Fibroblast of lung (primary cell): Measurements from ENCODE around the gene SLC22A7. TPM values are rescaled to one million over a fixed set of nuclear protein-coding genes. Genes with fewer than 3 reads are reported as not detected.
"Not testable (repeated sequence)": the region's sequence is repeated elsewhere in the genome, so short reads cannot be mapped to it uniquely, and the experiment has no call there.

Source experiments
- DNase-seq, 2 donors: peaks; one replicate each; pipeline versions ENCODE4 v3.0.0 to v3.0.0-alpha.2; 2010; ENCODE audit warnings: low read depth in 2 of 2
- H2AFZ ChIP-seq: 2 replicates; pipeline ENCODE4 v1.5.1; 2012; ENCODE audit warnings: low read length, control low read depth, inconsistent platforms
- H3K27ac ChIP-seq: 2 replicates; pipeline ENCODE4 v1.5.1; 2011; ENCODE audit warnings: low read length, control low read depth; ENCODE audit not compliant: insufficient read depth
- H3K27me3 ChIP-seq: 2 replicates; pipeline ENCODE4 v1.5.1; 2011; ENCODE audit warnings: mild to moderate bottlenecking, low read length; ENCODE audit not compliant: control insufficient read depth, insufficient read depth
- H3K36me3 ChIP-seq: 2 replicates; pipeline ENCODE4 v1.5.1; 2011; ENCODE audit warnings: low read length; ENCODE audit not compliant: control insufficient read depth, insufficient read depth
- H3K4me1 ChIP-seq: 2 replicates; pipeline ENCODE4 v1.5.1; 2011; ENCODE audit warnings: low read length; ENCODE audit not compliant: control insufficient read depth, insufficient read depth; ENCODE audit errors: extremely low read depth
- H3K4me2 ChIP-seq: 2 replicates; pipeline ENCODE4 v1.5.1; 2011; ENCODE audit warnings: low read length, control low read depth; ENCODE audit not compliant: insufficient read depth; ENCODE audit errors: extremely low read depth
- H3K4me3 ChIP-seq, 4 experiments: fragments of 200-600 bp in 1 of 4; sonication (generic) in 1 of 4; replicated peaks in 1 of 4; 2 replicates each; pipeline ENCODE4 v1.5.1; 2011 to 2016; ENCODE audit warnings: low read length in 4 of 4, low read depth in 3 of 4, mild to moderate bottlenecking in 3 of 4, control low read depth in 2 of 4, inconsistent platforms in 1 of 4, mixed read lengths in 1 of 4; ENCODE audit not compliant: insufficient read depth in 1 of 4; ENCODE audit errors: control extremely low read depth in 1 of 4
- H3K79me2 ChIP-seq: 2 replicates; pipeline ENCODE4 v1.5.1; 2012; ENCODE audit warnings: mild to moderate bottlenecking, low read length, inconsistent platforms; ENCODE audit not compliant: control insufficient read depth, insufficient read depth
- H3K9ac ChIP-seq: 2 replicates; pipeline ENCODE4 v1.5.1; 2011; ENCODE audit warnings: mild to moderate bottlenecking, low read length, control low read depth; ENCODE audit not compliant: insufficient read depth
- H3K9me3 ChIP-seq: 2 replicates; pipeline ENCODE4 v1.5.1; 2012; ENCODE audit warnings: low read depth, low read length; ENCODE audit not compliant: control insufficient read depth, insufficient read depth
- H4K20me1 ChIP-seq: 2 replicates; pipeline ENCODE4 v1.5.1; 2011; ENCODE audit warnings: low read length; ENCODE audit not compliant: control insufficient read depth, insufficient read depth; ENCODE audit errors: extremely low read depth
- EZH2 ChIP-seq: IDR thresholded peaks from 2 replicates; pipeline ENCODE4 v1.5.1; 2012; ENCODE audit warnings: low read length, control low read depth, mild to moderate bottlenecking; ENCODE audit errors: missing control alignments
- polyA plus RNA-seq, 2 donors: library from polyadenylated mRNA; depleted of rRNA in 1 of 2; stranded (reverse) in 1 of 2; unstranded in 1 of 2; fragments of >200 nt; gene quantifications; 2 replicates each; pipeline ENCODE4 v1.2.1, GENCODE V29; 2011 to 2012; ENCODE audit warnings: missing spikeins in 1 of 2
- total RNA-seq: library from RNA; depleted of rRNA; stranded (reverse); fragments of >200 nt; gene quantifications from 2 replicates; pipeline ENCODE4 v1.2.1, GENCODE V29; 2014
- TF ChIP-seq, protein P1 (sequence below), 2 donors: IDR thresholded peaks in 1 of 2; conservative IDR thresholded peaks in 1 of 2; 1 replicate in 1 of 2; 2 replicates in 1 of 2; pipeline ENCODE4 v1.5.1; 2011 to 2012; ENCODE audit warnings: low read length in 2 of 2, control low read depth in 1 of 2, inconsistent platforms in 1 of 2, low read depth in 1 of 2, mild to moderate bottlenecking in 1 of 2

SLC22A7 gene
- total and polyA plus RNA-seq, 2 donors (not counting 1 experiment from before 2014, with no cell fraction given), result not detected

DNA sequence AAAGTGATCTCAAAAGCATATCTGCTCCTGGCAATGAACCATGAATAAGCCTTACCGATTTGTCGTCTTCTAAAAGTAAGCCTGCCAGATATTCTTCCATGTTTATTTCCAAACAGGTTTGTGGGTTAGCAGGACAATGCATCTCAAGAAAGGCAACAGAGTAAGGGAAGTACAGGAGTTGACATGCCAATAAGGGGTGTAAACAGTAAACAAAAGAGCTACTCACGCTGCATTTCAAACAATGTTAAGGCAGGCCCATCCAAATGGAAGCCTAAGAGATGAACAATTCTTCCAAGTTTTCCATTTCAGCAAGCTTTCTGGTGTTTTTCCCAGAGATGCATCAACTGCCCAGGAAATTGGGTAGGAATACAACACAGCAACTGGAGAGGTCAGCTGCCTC lies 38.3 kb downstream of the SLC22A7 start:
- Histone ChIP-seq H3K27ac (no peak overlapping the region), H4K20me1 (no peaks in the 10 kb centered on the region), H3K79me2 (no peaks in the 10 kb centered on the region), H3K9me3 (no peaks in the 10 kb centered on the region), H2AFZ (no peak overlapping the region), H3K27me3 (no peaks in the 10 kb centered on the region), H3K4me3 (no peak overlapping the region), H3K9ac (no peak overlapping the region), H3K36me3 (peaks cover 7% of the 10 kb centered on the region), H3K4me2 (no peak overlapping the region), H3K4me1 (no peaks in the 10 kb centered on the region)
- no peak for DNase-seq
- no peak for TF ChIP-seq EZH2
- TF ChIP-seq, protein P1, sequence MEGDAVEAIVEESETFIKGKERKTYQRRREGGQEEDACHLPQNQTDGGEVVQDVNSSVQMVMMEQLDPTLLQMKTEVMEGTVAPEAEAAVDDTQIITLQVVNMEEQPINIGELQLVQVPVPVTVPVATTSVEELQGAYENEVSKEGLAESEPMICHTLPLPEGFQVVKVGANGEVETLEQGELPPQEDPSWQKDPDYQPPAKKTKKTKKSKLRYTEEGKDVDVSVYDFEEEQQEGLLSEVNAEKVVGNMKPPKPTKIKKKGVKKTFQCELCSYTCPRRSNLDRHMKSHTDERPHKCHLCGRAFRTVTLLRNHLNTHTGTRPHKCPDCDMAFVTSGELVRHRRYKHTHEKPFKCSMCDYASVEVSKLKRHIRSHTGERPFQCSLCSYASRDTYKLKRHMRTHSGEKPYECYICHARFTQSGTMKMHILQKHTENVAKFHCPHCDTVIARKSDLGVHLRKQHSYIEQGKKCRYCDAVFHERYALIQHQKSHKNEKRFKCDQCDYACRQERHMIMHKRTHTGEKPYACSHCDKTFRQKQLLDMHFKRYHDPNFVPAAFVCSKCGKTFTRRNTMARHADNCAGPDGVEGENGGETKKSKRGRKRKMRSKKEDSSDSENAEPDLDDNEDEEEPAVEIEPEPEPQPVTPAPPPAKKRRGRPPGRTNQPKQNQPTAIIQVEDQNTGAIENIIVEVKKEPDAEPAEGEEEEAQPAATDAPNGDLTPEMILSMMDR (conservative IDR thresholded peaks at IDR 0.05 in 1 of 2, IDR thresholded peaks at IDR 0.05 in 1 of 2; ENCODE audit: low read depth in 1 of 2, low read length in 2 of 2), result no peak

DNA sequence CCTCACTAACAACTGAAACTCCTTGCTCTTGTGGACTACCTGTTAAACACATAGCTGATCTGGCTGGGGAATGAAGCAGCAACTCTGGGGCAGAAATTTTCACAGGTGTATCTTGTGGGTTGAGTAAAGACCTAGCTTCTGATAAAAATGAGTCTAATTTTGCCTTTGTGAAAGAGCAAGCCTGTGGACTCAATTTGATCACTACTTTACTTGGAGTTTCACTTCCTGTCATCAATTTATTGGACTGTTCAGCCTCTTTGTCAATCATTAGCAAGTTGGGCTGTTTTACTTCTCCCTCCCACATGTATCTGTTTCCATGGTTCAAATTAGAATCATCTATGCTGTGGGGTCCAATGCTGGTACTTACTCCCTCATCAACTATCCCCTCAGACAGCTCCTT lies 40.2 kb downstream of the SLC22A7 start:
- peaks cover 9% of the 10 kb centered on the region for H3K36me3 ChIP-seq
- DNase-seq, result no peak

GRCh38 chr6:43339168-43339567 lies 41.1 kb downstream of the SLC22A7 start:
- Histone ChIP-seq H3K36me3 (peaks cover 9% of the 10 kb centered on the region), H3K9ac (no peak overlapping the region), H3K27ac (no peak overlapping the region), H3K79me2 (no peaks in the 10 kb centered on the region), H3K9me3 (no peaks in the 10 kb centered on the region), H3K4me1 (no peaks in the 10 kb centered on the region), H3K4me2 (no peak overlapping the region), H2AFZ (no peak overlapping the region), H3K27me3 (no peaks in the 10 kb centered on the region), H3K4me3 (no peak overlapping the region), H4K20me1 (no peaks in the 10 kb centered on the region)
- no peak for TF ChIP-seq EZH2
- TF ChIP-seq, protein P1 (conservative IDR thresholded peaks at IDR 0.05 in 1 of 2, IDR thresholded peaks at IDR 0.05 in 1 of 2; ENCODE audit: low read depth in 1 of 2, low read length in 2 of 2), result no peak
- no peak for DNase-seq

More for the DNA sequence above, 40.2 kb downstream of the SLC22A7 start:
- H3K4me1 ChIP-seq, result no peaks in the 10 kb centered on the region
- H3K9ac ChIP-seq, result no peak overlapping the region
- H3K4me3 ChIP-seq, result no peak overlapping the region
- H4K20me1 ChIP-seq, result no peaks in the 10 kb centered on the region
- H3K9me3 ChIP-seq, result no peaks in the 10 kb centered on the region
- H3K4me2 ChIP-seq, result no peak overlapping the region
- H3K27me3 ChIP-seq, result no peaks in the 10 kb centered on the region
- TF ChIP-seq, protein P1 (conservative IDR thresholded peaks at IDR 0.05 in 1 of 2, IDR thresholded peaks at IDR 0.05 in 1 of 2; ENCODE audit: low read depth in 1 of 2, low read length in 2 of 2), result no peak
- no peak for TF ChIP-seq EZH2
- no peak overlapping the region for H3K27ac ChIP-seq
- no peaks in the 10 kb centered on the region for H3K79me2 ChIP-seq
- H2AFZ ChIP-seq, result no peak overlapping the region

DNA sequence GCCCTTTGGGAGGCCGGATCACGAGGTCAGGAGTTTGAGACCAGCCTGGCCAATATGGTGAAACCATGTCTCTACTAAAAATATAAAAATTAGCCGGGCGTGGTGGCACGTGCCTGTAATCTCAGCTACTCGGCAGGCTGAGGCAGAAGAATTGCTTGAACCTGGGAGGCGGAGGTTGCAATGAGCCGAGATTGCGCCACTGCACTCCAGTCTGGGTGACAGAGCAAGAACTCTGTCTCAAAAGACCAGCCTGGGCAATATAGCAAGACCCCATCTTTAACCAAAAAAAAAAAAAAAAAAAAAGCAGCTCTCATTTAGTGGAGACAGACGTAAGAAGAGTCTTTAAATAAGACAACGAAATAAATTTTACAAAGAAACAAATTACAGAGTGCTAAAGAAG lies 48.2 kb downstream of the SLC22A7 start:
- H3K9me3 ChIP-seq, H3K36me3 ChIP-seq, H2AFZ ChIP-seq, H3K79me2 ChIP-seq, H4K20me1 ChIP-seq, H3K4me2 ChIP-seq, H3K27me3 ChIP-seq, H3K4me1 ChIP-seq, H3K4me3 ChIP-seq, DNase-seq, H3K27ac ChIP-seq, H3K9ac ChIP-seq: not testable (repeated sequence)
